Fibroblast of lung (primary cell): ENCODE measurements around the gene HBP1. TPM values are rescaled to one million over a fixed set of nuclear protein-coding genes. Genes with fewer than 3 reads are reported as not detected.

Experiments
- DNase-seq, 2 donors: peaks; one replicate each; pipeline versions ENCODE4 v3.0.0 to v3.0.0-alpha.2; 2010; ENCODE audit warnings: low read depth in 2 of 2
- H2AFZ ChIP-seq: 2 replicates; pipeline ENCODE4 v1.5.1; 2012; ENCODE audit warnings: low read length, control low read depth, inconsistent platforms
- H3K27ac ChIP-seq: 2 replicates; pipeline ENCODE4 v1.5.1; 2011; ENCODE audit warnings: low read length, control low read depth; ENCODE audit not compliant: insufficient read depth
- H3K27me3 ChIP-seq: 2 replicates; pipeline ENCODE4 v1.5.1; 2011; ENCODE audit warnings: mild to moderate bottlenecking, low read length; ENCODE audit not compliant: control insufficient read depth, insufficient read depth
- H3K36me3 ChIP-seq: 2 replicates; pipeline ENCODE4 v1.5.1; 2011; ENCODE audit warnings: low read length; ENCODE audit not compliant: control insufficient read depth, insufficient read depth
- H3K4me1 ChIP-seq: 2 replicates; pipeline ENCODE4 v1.5.1; 2011; ENCODE audit warnings: low read length; ENCODE audit not compliant: control insufficient read depth, insufficient read depth; ENCODE audit errors: extremely low read depth
- H3K4me2 ChIP-seq: 2 replicates; pipeline ENCODE4 v1.5.1; 2011; ENCODE audit warnings: low read length, control low read depth; ENCODE audit not compliant: insufficient read depth; ENCODE audit errors: extremely low read depth
- H3K4me3 ChIP-seq, 4 experiments: fragments of 200-600 bp in 1 of 4; sonication (generic) in 1 of 4; replicated peaks in 1 of 4; 2 replicates each; pipeline ENCODE4 v1.5.1; 2011 to 2016; ENCODE audit warnings: low read length in 4 of 4, low read depth in 3 of 4, mild to moderate bottlenecking in 3 of 4, control low read depth in 2 of 4, inconsistent platforms in 1 of 4, mixed read lengths in 1 of 4; ENCODE audit not compliant: insufficient read depth in 1 of 4; ENCODE audit errors: control extremely low read depth in 1 of 4
- H3K79me2 ChIP-seq: 2 replicates; pipeline ENCODE4 v1.5.1; 2012; ENCODE audit warnings: mild to moderate bottlenecking, low read length, inconsistent platforms; ENCODE audit not compliant: control insufficient read depth, insufficient read depth
- H3K9ac ChIP-seq: 2 replicates; pipeline ENCODE4 v1.5.1; 2011; ENCODE audit warnings: mild to moderate bottlenecking, low read length, control low read depth; ENCODE audit not compliant: insufficient read depth
- H3K9me3 ChIP-seq: 2 replicates; pipeline ENCODE4 v1.5.1; 2012; ENCODE audit warnings: low read depth, low read length; ENCODE audit not compliant: control insufficient read depth, insufficient read depth
- H4K20me1 ChIP-seq: 2 replicates; pipeline ENCODE4 v1.5.1; 2011; ENCODE audit warnings: low read length; ENCODE audit not compliant: control insufficient read depth, insufficient read depth; ENCODE audit errors: extremely low read depth
- EZH2 ChIP-seq: IDR thresholded peaks from 2 replicates; pipeline ENCODE4 v1.5.1; 2012; ENCODE audit warnings: low read length, control low read depth, mild to moderate bottlenecking; ENCODE audit errors: missing control alignments
- polyA plus RNA-seq, 2 donors: library from polyadenylated mRNA; depleted of rRNA in 1 of 2; stranded (reverse) in 1 of 2; unstranded in 1 of 2; fragments of >200 nt; gene quantifications; 2 replicates each; pipeline ENCODE4 v1.2.1, GENCODE V29; 2011 to 2012; ENCODE audit warnings: missing spikeins in 1 of 2
- total RNA-seq: library from RNA; depleted of rRNA; stranded (reverse); fragments of >200 nt; gene quantifications from 2 replicates; pipeline ENCODE4 v1.2.1, GENCODE V29; 2014
- TF ChIP-seq, protein P1 (sequence below), 2 donors: IDR thresholded peaks in 1 of 2; conservative IDR thresholded peaks in 1 of 2; 1 replicate in 1 of 2; 2 replicates in 1 of 2; pipeline ENCODE4 v1.5.1; 2011 to 2012; ENCODE audit warnings: low read length in 2 of 2, control low read depth in 1 of 2, inconsistent platforms in 1 of 2, low read depth in 1 of 2, mild to moderate bottlenecking in 1 of 2

The HBP1 gene
- total and polyA plus RNA-seq, 2 donors (not counting 1 experiment from before 2014, with no cell fraction given), result 72.9 to 122 TPM

DNA sequence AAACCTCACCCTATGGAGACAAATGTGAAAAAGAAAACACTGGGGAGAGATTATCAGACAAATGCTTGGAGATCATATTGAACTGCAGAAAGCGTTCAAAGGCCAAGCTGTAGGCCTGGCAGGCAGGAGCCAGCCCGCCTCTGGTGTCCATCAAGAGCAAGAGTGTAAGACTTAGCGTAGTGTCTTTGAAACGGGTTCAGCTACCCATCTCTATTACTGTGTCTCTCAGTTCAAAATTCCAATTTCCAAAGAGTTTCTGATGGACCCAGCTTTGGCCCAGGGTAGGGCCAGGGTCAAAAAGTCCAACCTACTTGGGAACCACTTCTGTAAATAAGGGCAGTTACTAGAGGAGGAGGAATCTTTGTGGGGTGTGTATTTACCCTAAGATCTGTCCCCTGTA is 45.4 kb upstream of the HBP1 start:
- H3K4me1 ChIP-seq, result peaks cover 3% of the 10 kb centered on the region
- no peaks in the 10 kb centered on the region for H3K79me2 ChIP-seq
- H3K4me2 ChIP-seq, result no peak overlapping the region
- no peaks in the 10 kb centered on the region for H3K36me3 ChIP-seq
- no peaks in the 10 kb centered on the region for H4K20me1 ChIP-seq
- no peaks in the 10 kb centered on the region for H3K27me3 ChIP-seq
- no peak overlapping the region for H3K4me3 ChIP-seq
- no peak for DNase-seq
- TF ChIP-seq, protein P1, sequence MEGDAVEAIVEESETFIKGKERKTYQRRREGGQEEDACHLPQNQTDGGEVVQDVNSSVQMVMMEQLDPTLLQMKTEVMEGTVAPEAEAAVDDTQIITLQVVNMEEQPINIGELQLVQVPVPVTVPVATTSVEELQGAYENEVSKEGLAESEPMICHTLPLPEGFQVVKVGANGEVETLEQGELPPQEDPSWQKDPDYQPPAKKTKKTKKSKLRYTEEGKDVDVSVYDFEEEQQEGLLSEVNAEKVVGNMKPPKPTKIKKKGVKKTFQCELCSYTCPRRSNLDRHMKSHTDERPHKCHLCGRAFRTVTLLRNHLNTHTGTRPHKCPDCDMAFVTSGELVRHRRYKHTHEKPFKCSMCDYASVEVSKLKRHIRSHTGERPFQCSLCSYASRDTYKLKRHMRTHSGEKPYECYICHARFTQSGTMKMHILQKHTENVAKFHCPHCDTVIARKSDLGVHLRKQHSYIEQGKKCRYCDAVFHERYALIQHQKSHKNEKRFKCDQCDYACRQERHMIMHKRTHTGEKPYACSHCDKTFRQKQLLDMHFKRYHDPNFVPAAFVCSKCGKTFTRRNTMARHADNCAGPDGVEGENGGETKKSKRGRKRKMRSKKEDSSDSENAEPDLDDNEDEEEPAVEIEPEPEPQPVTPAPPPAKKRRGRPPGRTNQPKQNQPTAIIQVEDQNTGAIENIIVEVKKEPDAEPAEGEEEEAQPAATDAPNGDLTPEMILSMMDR (conservative IDR thresholded peaks at IDR 0.05 in 1 of 2, IDR thresholded peaks at IDR 0.05 in 1 of 2; ENCODE audit: low read depth in 1 of 2, low read length in 2 of 2), result no peak
- no peak for TF ChIP-seq EZH2
- H2AFZ ChIP-seq, result no peak overlapping the region
- no peak overlapping the region for H3K27ac ChIP-seq
- no peak overlapping the region for H3K9ac ChIP-seq
- no peaks in the 10 kb centered on the region for H3K9me3 ChIP-seq

DNA sequence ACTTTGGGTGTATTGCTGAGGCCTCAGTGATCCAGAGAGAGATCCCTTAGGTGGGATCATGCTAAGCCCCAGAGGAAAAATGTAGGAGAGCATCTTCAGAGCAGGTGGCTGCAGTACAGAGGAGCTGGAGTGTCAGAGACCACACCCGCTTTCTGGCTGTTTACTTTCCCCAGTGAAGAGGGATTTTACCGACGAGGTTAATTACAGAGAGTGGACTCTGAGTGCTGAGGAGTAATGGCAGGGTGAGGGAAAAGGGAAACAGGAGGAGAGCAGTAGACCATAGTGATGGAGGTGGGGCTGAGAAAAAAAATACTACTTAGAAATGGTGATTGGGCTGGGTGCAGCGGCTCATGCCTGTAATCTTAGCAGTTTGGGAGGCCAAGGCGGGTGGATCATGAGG is 43.3 kb upstream of the HBP1 start:
- Histone ChIP-seq H3K27me3 (no peaks in the 10 kb centered on the region), H2AFZ (no peak overlapping the region), H3K4me2 (no peak overlapping the region), H3K79me2 (no peaks in the 10 kb centered on the region), H4K20me1 (no peaks in the 10 kb centered on the region), H3K4me3 (no peak overlapping the region), H3K27ac (no peak overlapping the region), H3K9ac (no peak overlapping the region), H3K36me3 (no peaks in the 10 kb centered on the region), H3K4me1 (no peaks in the 10 kb centered on the region), H3K9me3 (no peaks in the 10 kb centered on the region)
- no peak for TF ChIP-seq EZH2
- TF ChIP-seq, protein P1 (conservative IDR thresholded peaks at IDR 0.05 in 1 of 2, IDR thresholded peaks at IDR 0.05 in 1 of 2; ENCODE audit: low read depth in 1 of 2, low read length in 2 of 2), result no peak
- DNase-seq, result no peak

DNA sequence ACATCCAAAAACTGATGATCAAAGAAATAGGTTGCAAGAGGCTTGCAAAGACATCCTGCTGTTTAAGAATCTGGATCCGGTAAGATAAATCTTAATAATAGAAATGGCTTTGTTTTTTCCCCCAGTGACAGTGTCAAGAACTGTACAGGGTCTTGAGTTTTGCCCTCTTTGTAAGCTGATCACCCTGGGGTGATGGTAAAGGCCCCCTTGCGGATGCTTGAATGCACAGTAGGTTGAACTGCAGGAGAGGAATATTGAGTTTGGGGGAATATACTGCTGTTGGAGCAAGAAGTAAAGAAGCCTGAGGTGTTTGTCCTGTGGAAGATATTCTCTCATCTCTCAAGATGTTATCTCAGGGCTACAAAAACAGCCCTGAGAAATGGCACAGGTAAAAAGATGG is 40.6 kb upstream of the HBP1 start:
- H3K9ac ChIP-seq, result no peak overlapping the region

More for the DNA sequence above, 40.6 kb upstream of the HBP1 start:
- H3K79me2 ChIP-seq, result no peaks in the 10 kb centered on the region
- H3K4me3 ChIP-seq, result no peak overlapping the region
- no peaks in the 10 kb centered on the region for H3K9me3 ChIP-seq
- H3K27ac ChIP-seq, result no peak overlapping the region
- no peak overlapping the region for H2AFZ ChIP-seq
- H4K20me1 ChIP-seq, result no peaks in the 10 kb centered on the region
- H3K4me1 ChIP-seq, result no peaks in the 10 kb centered on the region
- no peak overlapping the region for H3K4me2 ChIP-seq
- DNase-seq, result no peak
- no peaks in the 10 kb centered on the region for H3K27me3 ChIP-seq
- no peak for TF ChIP-seq EZH2
- TF ChIP-seq, protein P1 (conservative IDR thresholded peaks at IDR 0.05 in 1 of 2, IDR thresholded peaks at IDR 0.05 in 1 of 2; ENCODE audit: low read depth in 1 of 2, low read length in 2 of 2), result no peak
- no peaks in the 10 kb centered on the region for H3K36me3 ChIP-seq
